ENCODE data around the gene ARL15. TPM values are rescaled to one million over a fixed set of nuclear protein-coding genes. Genes with fewer than 3 reads are reported as not detected.

The ARL15 gene
- total and polyA plus RNA-seq, 2 of the 4 experiments (the other 2 are of a cell fraction): 7.3 to 19.2 TPM

GRCh38 chr5:54162184-54162583, 148.2 kb downstream of the ARL15 start:
- Histone ChIP-seq H4K91ac (ENCODE audit: insufficient read depth, low read depth, low read length) (no peak overlapping the region), H3K4me2 (ENCODE audit: low read depth, low read length) (no peak overlapping the region), H2AK5ac (ENCODE audit: low read depth, low read length) (no peak overlapping the region), H4K20me1 (ENCODE audit: insufficient read depth, low read length) (no peaks in the 10 kb centered on the region), H3K36me3 (ENCODE audit: control insufficient read depth, insufficient read depth, low read length) (no peaks in the 10 kb centered on the region), H3K18ac (ENCODE audit: low read depth, low read length) (no peak overlapping the region), H2AFZ (replicated peaks; ENCODE audit: low read length, poor library complexity) (no peak overlapping the region), H3K9me1 (ENCODE audit: insufficient read depth, low read length) (peaks cover 8% of the 10 kb centered on the region), H2BK20ac (ENCODE audit: low read depth, low read length) (no peak overlapping the region), H2BK120ac (ENCODE audit: low read depth, low read length) (no peak overlapping the region), H2BK15ac (ENCODE audit: low read depth, low read length) (peak overlapping the region; percentile 58; the same call in 1 of the 3 replicates), H2BK5ac (ENCODE audit: low read depth, low read length, poor library complexity, severe bottlenecking) (no peak overlapping the region), H3K4me3 (ENCODE audit: insufficient read depth, low read depth, low read length) (no peak overlapping the region), H3K4ac (ENCODE audit: low read depth, low read length) (no peak overlapping the region), H3K23ac (ENCODE audit: low read depth, low read length) (no peak overlapping the region), H3K9ac (ENCODE audit: low read depth, low read length) (no peak overlapping the region), H3K27me3 (ENCODE audit: control insufficient read depth, insufficient read depth, low read length) (no peaks in the 10 kb centered on the region), H4K5ac (ENCODE audit: low read depth, low read length) (no peak overlapping the region), H2AK9ac (replicated peaks; ENCODE audit: low read depth, low read length, poor library complexity) (no peak overlapping the region), H3K4me1 (ENCODE audit: control insufficient read depth, insufficient read depth, low read length) (peaks cover 5% of the 10 kb centered on the region; the same call in 1 of the 2 replicates), H4K8ac (ENCODE audit: low read depth in 2 of 2, low read length in 2 of 2) (no peak overlapping the region), H3K27ac (ENCODE audit: insufficient read depth, low read length) (no peak overlapping the region), H3K9me3 (ENCODE audit: control insufficient read depth, insufficient read depth, low read length) (no peaks in the 10 kb centered on the region), H3K56ac (ENCODE audit: extremely low read depth, insufficient read depth, low read length) (no peak overlapping the region), H3K14ac (replicated peaks; ENCODE audit: low read depth, low read length) (no peak overlapping the region), H3K79me1 (ENCODE audit: low read depth in 1 of 2, low read length in 2 of 2) (peaks cover 0 to 4% of the 10 kb centered on the region in 2 experiments; a peak in 1 of 4 replicates)
- CTCF ChIA-PET: no interaction called here
- intact Hi-C loops (cut with micrococcal nuclease): no loop called here
- in situ Hi-C loops (cut with MboI; ENCODE audit: low sequenced_read_pairs): no loop called here
- 93% methylated on average over 3 of the region's 3 CpGs; no CpG with 5 or more reads in 1 of the 2 experiments for WGBS, 2 experiments (ENCODE audit: extremely low coverage in 2 of 2, insufficient read length in 1 of 2)
- TF ChIP-seq MAFK (IDR thresholded peaks at IDR 0.05; ENCODE audit: low read depth, low read length) (no peak), MXI1 (IDR thresholded peaks at IDR 0.05; ENCODE audit: borderline replicate concordance, low read depth, low read length) (no peak), USF2 (IDR thresholded peaks at IDR 0.05; ENCODE audit: low read depth, low read length) (no peak), RCOR1 (IDR thresholded peaks at IDR 0.05; ENCODE audit: insufficient replicate concordance, low read length) (no peak), CHD1 (IDR thresholded peaks at IDR 0.05; ENCODE audit: low read depth, low read length) (no peak), POLR2A (IDR thresholded peaks at IDR 0.05; ENCODE audit: low read depth, low read length) (no peak), RAD21 (IDR thresholded peaks at IDR 0.05; ENCODE audit: low read length) (no peak), MAZ (IDR thresholded peaks at IDR 0.05; ENCODE audit: borderline replicate concordance, low read depth, low read length) (no peak), BHLHE40 (IDR thresholded peaks at IDR 0.05; ENCODE audit: low read depth, low read length) (no peak), FOS (IDR thresholded peaks at IDR 0.05; ENCODE audit: low read depth, low read length) (no peak), RFX5 (IDR thresholded peaks at IDR 0.05; ENCODE audit: low read depth, low read length) (no peak), ELK1 (IDR thresholded peaks at IDR 0.05; ENCODE audit: borderline replicate concordance, low read depth, low read length) (no peak), CTCF (conservative IDR thresholded peaks at IDR 0.05; ENCODE audit: low read depth, low read length) (no peak), NFE2L2 (IDR thresholded peaks at IDR 0.05; ENCODE audit: low read depth, low read length) (no peak), CEBPB (IDR thresholded peaks at IDR 0.05; ENCODE audit: low read depth, low read length) (no peak)
- ATAC-seq (ENCODE audit: low read depth) (no peak), DNase-seq (no peak)
- dilution Hi-C loops (cut with HindIII; ENCODE audit: low sequenced_read_pairs, unreplicated experiment): no loop called here
- BruUV-seq (replicated peaks): no TSS peak
- POLR2A ChIA-PET (ENCODE audit: unreplicated experiment): no interaction called here
